LNCaP clone FGC (cell line): Measurements from ENCODE around the gene EPB41L2.

ENCODE experiments used
- DNase-seq: peaks from one replicate; pipeline ENCODE4 v3.0.0-alpha.2; 2011; ENCODE audit warnings: low read depth
- H3K4me3 ChIP-seq: 2 replicates; pipeline ENCODE4 v1.5.1; 2011; ENCODE audit warnings: mild to moderate bottlenecking, low read depth, low read length, control low read depth
- CTCF ChIP-seq: IDR thresholded peaks from 2 replicates; pipeline ENCODE4 v1.5.1; 2012; ENCODE audit warnings: mild to moderate bottlenecking; ENCODE audit not compliant: control insufficient read depth, insufficient read depth; ENCODE audit errors: extremely low read depth

Gene EPB41L2

GRCh38 chr6:131048459-131048858 is 14.6 kb downstream of the EPB41L2 start:
- no peak for DNase-seq
- no peak overlapping the region for H3K4me3 ChIP-seq
- no peak for TF ChIP-seq CTCF

- TF ChIP-seq CTCF: no peak
Observed at GRCh38 chr6:131045139-131045538, 17.9 kb downstream of the EPB41L2 start.

GRCh38 chr6:131043902-131044447 is 19.1 kb downstream of the EPB41L2 start:
- H3K4me3 ChIP-seq: no peak overlapping the region
- no peak for TF ChIP-seq CTCF
- no peak for DNase-seq

More at GRCh38 chr6:131045139-131045538, 17.9 kb downstream of the EPB41L2 start:
- no peak overlapping the region for H3K4me3 ChIP-seq
- no peak for DNase-seq

- H3K4me3 ChIP-seq: no peak overlapping the region
- TF ChIP-seq CTCF: no peak
Observed at GRCh38 chr6:131042664-131043063, 20.4 kb downstream of the EPB41L2 start.

GRCh38 chr6:131041814-131042213 is 21.2 kb downstream of the EPB41L2 start:
- no peak overlapping the region for H3K4me3 ChIP-seq
- TF ChIP-seq CTCF: no peak
- no peak for DNase-seq

More at GRCh38 chr6:131042664-131043063, 20.4 kb downstream of the EPB41L2 start:
- DNase-seq: no peak

GRCh38 chr6:131040866-131041265 is 22.2 kb downstream of the EPB41L2 start:
- no peak for TF ChIP-seq CTCF
- no peak overlapping the region for H3K4me3 ChIP-seq
- no peak for DNase-seq

GRCh38 chr6:131039345-131039680 is 23.7 kb downstream of the EPB41L2 start:
- H3K4me3 ChIP-seq: no peak overlapping the region
- DNase-seq: no peak
- TF ChIP-seq CTCF: no peak
